HPDE6-E6E7 (cell line): ENCODE results near the gene CD226.
"Not testable (repeated sequence)": the region's sequence is repeated elsewhere in the genome, so short reads cannot be mapped to it uniquely, and the experiment has no call there.

Experiments
- DNase-seq: peaks from one replicate; pipeline ENCODE4 v3.0.0; 2011; ENCODE audit warnings: missing footprints; ENCODE audit errors: extremely low spot score

The CD226 gene

DNA sequence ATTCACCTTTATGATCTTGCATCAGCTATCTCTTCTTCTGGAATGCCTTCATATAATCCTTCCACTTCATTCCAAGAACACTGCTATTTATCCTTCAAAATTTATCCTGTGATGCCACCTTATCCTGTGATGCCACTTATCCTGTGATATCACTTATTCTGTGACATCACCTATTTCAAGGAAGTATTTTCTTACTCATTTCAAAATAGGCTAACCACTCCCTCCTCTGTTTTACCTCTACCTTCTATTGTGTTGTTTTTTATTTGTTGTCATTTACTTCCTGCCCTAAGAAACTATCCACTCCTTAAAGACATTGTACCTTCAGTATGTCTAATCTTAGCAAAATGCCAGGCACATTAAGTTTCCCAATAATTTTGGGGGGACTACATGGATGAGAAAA is 38.8 kb downstream of the CD226 start:
- no peak for DNase-seq

- DNase-seq = no peak
Measured at GRCh38 chr18:69906765-69907164, 40.9 kb downstream of the CD226 start.

DNA sequence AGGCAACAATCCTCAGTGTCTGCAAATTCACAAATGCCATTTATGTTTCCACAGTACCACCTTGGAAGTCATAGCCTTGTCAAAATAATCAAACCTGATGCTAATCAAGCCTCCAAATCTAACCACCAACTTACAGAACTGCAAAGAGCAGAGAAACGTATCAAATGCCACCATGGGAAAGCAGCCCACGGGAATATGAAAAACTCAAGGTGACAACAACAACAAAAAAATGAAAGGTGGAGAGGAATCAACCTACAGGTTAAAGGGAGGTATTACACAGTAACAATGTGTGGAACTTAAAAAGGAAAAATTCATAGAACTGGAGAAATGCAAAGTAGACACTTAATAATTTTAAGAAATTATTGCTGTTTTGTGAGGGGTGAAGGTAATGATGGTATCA is 46.7 kb downstream of the CD226 start:
- DNase-seq = no peak

DNA sequence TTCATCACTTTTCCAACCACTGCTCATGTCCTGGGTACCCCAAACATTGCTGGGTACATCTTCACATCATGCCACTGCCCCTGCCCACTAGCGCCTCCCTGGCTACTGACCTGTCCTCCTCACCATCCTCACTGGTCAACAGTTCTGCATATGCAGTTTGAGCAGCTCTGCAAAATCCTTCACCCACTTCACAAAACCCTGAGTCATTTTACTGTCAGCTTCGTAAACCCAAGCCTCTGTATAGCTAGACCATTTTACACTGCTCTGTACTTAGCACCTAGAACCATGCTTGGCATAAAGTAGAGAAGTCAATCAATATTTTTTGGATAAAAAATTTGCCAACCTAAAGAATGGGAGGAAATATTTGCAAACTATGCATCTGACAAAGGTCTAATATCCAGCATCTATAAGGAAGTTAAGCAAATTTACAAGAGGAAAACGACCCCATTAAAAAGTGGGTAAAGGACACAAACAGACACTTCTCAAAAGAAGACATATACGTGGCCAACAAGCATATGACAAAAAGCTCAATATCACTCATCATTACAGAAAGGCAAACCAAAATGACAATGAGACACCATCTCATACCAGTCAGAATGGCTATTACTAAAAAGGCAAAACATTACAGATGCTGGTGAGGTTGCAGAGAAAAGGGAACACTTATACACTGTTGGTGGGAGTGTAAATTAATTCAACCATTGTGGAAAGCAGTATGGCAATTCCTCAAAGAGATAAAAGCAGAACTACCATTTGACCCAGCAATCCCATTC is 48.3 kb downstream of the CD226 start:
- DNase-seq = not testable (repeated sequence)

DNA sequence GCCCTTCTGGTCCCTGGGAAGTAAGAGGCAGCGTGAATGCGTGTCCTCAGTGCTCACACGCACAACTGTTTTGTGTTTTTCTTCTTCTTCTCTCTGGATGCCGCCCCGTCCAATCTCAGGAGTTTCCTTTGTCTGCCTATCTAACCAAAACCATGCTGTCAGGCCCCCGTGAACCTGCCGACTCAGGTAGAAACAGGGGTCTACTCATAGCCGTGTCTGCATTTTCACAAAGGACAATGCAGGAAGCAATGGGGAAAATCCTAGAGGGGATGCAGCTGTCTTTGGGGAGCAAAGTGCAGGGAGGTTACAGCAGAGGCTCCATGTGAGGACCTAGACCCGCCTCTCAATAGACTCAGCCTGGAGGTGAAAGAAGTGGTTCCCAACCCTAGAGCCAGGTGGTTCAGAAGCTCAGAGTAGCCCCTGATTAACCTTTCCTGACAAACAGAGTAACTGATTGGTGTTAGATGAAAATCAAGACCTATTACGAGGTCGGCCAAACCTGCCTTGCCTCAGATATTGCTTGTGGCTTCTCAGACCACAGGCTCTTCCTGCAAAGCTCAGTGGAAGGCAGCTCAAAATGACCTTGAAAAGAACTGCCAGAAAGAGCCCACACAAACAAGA is 49.3 kb downstream of the CD226 start:
- no peak for DNase-seq

DNA sequence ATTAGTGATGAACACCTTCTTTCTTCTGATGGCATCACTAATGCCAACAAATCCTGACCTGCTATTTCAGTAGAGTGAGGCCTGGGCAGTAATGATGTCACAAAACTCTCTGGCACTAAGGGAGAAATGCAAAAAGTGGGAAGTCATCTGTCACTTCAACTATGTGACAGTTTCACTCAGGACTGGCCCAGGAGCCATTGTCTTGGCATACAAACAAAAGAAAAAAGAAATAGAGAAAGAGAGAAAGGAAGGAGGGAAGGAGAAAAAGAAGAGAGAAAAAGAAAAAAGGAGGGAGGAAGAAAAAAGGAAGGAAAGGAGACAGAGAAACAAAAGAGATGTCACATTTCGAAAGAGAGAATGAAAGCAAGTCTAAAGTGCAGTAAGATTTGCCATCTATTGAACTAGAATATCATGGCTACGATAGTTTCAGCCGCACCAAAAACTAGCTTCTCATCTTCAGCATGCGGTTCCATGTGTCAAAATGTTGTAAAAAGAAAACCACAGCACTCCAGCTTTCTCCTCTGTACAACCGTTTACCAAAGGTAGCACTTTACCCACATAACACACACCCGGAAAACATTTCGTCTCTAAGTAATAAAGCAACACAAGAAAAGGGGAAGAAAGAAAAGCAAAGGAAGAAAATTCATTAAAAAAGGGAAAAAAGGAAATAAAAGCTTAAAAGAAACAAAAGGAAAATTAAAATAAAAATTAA is 50.1 kb downstream of the CD226 start:
- DNase-seq = no peak

GRCh38 chr18:69895066-69896047 is 52.3 kb downstream of the CD226 start:
- no peak for DNase-seq

DNA sequence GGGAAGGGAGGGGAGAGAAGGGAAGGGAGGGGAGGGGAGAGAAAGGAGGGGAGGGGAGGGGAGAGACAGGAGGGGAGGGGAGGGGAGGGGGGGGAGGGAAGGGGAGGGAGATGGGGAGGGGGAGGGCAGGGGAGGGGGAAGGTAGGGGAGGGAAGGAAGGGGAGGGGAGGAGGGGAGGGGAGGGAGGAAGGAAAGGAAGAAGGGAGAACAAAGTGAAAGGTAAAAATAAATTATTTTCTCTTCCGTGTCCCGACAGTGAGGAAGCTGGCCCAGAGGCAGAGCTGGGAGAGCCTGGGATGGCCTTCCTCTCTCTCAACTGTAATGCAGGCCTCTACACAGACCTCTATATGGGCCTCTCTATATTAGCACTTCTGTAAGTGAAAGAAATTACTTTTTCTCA is 53.2 kb downstream of the CD226 start:
- no peak for DNase-seq

DNA sequence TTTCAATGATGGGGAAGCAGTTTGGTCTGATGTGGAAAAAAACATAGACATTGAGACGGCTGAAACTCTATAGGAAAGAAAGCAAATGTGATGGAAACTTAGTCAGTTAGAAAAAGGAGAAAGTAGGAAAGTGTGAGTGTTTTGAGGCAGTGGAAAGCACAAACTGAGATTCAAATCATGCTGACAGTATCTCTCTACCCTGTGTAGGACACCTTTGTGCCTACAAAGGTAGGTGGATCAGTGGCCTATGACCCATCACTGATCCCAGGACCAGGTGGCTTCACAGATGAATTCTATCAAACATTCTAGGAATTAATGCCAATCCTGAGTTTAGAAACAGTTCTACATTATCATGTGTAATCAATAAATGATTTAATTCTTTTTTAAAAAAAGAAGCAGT is 57.1 kb downstream of the CD226 start:
- DNase-seq = no peak

DNA sequence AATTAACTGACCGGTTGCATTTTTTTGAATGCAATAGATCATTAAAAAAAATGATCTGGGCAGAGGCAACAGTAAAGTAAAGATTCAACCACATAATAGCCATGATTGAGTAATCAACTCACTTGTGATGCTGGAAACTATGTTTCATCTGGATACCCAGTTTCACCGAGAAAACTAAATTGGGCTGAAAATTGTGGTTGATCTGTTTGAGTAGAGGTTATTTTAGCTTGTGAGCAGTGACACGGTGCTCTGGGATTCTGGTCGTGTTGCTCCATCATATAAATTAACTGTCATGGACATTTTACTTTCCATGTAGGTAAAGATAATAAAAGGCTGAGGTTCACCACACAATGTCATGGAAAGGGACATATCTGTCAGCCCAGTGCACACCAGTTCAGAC is 58.7 kb downstream of the CD226 start:
- DNase-seq = no peak

DNA sequence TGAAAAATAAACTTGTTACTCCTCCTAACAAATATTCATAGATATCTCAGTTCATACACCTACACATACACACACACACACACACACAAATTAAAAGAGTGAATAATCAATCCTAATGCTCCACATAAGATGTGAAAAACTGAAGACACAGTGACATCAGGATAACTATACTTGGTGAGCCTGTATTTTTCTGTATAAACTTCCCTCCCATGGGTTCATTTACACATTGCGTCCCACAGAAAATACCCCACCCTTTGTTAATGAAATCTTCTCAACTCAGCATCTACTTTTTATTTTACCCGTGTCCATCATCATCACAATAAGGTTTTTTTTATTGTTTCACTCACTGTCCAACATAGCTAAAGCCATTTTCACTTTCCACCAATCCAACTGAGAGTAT is 60.4 kb downstream of the CD226 start:
- DNase-seq = no peak

GRCh38 chr18:69885841-69886531 is 61.7 kb downstream of the CD226 start:
- DNase-seq = no peak

DNA sequence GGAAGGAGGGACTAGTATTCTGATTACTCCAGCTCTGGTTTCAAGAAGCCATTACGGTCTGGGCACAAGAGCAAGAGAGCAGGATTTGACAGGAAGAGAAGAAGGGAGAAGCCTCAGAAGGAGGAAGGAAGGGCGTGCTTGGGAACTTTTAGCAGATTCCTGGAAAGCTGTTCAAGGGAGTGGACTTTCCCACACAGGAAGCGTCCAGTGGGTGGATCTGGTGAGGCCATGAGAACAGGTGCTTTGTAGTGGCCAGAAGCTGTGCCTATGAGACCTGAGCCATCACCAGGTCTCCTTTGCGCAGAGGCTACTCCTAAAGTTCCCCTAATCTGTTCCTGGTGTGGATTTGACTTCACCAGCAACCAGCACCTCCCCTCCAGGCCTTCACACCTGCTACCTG is 62.3 kb downstream of the CD226 start:
- DNase-seq = no peak

DNA sequence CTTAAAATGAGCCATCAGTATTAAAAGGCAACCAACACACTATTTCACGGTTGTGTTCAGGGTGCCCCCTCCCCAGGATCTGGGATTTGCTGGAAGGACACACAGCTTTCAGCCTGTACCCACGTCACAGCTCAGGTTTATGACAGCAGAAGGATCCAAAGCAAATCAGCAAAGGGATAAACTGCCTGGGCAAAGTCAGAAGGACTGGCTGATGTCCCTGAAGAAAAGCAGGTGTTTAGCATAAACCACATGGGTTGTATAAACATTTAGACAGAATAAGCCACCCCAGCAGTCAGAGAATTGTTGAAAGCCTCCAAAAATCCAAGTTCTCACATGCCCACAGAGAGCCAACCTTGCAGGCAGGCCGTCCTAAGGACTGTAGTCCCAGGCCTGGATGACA is 63.9 kb downstream of the CD226 start:
- no peak for DNase-seq

GRCh38 chr18:69882965-69883668 is 64.6 kb downstream of the CD226 start:
- no peak for DNase-seq

- no peak for DNase-seq
Measured at GRCh38 chr18:69880083-69880482, 67.6 kb downstream of the CD226 start.

DNA sequence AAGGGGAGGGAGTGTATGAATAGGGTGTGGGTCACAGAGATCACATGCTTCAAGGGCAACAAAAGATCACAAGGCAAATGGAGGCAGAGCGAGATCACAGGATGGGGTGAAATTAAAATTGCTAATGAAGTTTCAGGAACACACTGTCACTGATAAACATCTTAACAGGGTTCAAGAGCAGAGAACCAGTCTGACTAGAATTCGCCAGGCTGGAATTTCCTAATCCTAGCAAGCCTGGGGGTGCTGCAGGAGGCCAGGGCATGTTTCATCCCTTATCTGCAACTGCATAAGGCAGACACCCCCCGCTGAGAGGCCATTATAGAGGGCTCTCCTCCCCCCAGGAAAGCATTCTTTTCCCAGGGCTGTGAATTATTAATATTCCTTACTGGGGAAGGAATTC is 68.6 kb downstream of the CD226 start:
- DNase-seq = not testable (repeated sequence)

- no peak for DNase-seq
Measured at GRCh38 chr18:69878213-69878933, 69.3 kb downstream of the CD226 start.

GRCh38 chr18:69876490-69876889 is 71.2 kb downstream of the CD226 start:
- DNase-seq = no peak

- no peak for DNase-seq
Measured at GRCh38 chr18:69874058-69874457, 73.6 kb downstream of the CD226 start.
